K562 (cell line): ENCODE data around the gene ACADL. TPM values are rescaled to one million over a fixed set of nuclear protein-coding genes. Genes with fewer than 3 reads are reported as not detected.

Source experiments
- ATAC-seq: fragments of 200-7000 bp; cut with Tn5 transposase; 3 replicates; pipeline ENCODE4 v1.9.1; 2020; ENCODE audit warnings: moderate library complexity
- BruUV-seq: library from RNA; stranded (reverse); fragments of 400-500 nt; replicated peaks from 2 replicates; lab custom pipeline; 2021; lab: Mats Ljungman, UMichigan
- CTCF ChIA-PET: fragments of 300-600 bp; formaldehyde crosslinking; extraction: SDS; loops from one replicate; lab custom pipeline; 2021; ENCODE audit warnings: low intra/inter-chr PET ratio; lab: Yijun Ruan, JAX
- POLR2A ChIA-PET: fragments of 300-600, 350-650 bp; sonication (Branson Sonifier 250); formaldehyde crosslinking; extraction: SDS; loops from one replicate; lab custom pipeline; 2021; ENCODE audit warnings: antibody characterized with exemption, inconsistent platforms; lab: Yijun Ruan, JAX
- DNase-seq, 4 experiments: peaks; one replicate each; pipeline versions ENCODE4 v3.0.0 to v3.0.0-alpha.2; 2011 to 2018; ENCODE audit warnings: low spot score in 3 of 4, mixed read lengths in 3 of 4; ENCODE audit errors: extremely low read depth in 1 of 4
- FAIRE-seq: peaks from 2 replicates; lab custom pipeline; 2011; peaks lifted over from hg19 to GRCh38; lab: Jason Lieb, UNC
- H2AFZ ChIP-seq: 2 replicates; pipeline ENCODE4 v1.6.0; 2011; ENCODE audit warnings: low read depth, low read length, control low read depth, inconsistent platforms
- H3K27ac ChIP-seq: fragments of 200-600 bp; 3 replicates; pipeline ENCODE4 v1.8.0; 2011; ENCODE audit warnings: low read depth, mild to moderate bottlenecking, control low read depth, inconsistent platforms, low read length, moderate library complexity, mixed read lengths; ENCODE audit errors: extremely low read depth
- H3K27me3 ChIP-seq, 2 experiments: fragments of 300-600 bp in 1 of 2; 2 replicates in 1 of 2; 3 replicates in 1 of 2; pipeline versions ENCODE4 v1.6.0 to v1.8.0; 2011; ENCODE audit warnings: inconsistent platforms in 2 of 2, low read length in 2 of 2, mild to moderate bottlenecking in 1 of 2, mixed read lengths in 1 of 2, moderate library complexity in 1 of 2; ENCODE audit not compliant: control insufficient read depth in 2 of 2, insufficient read depth in 2 of 2
- H3K36me3 ChIP-seq: fragments of 300-600 bp; 3 replicates; pipeline ENCODE4 v1.8.0; 2011; ENCODE audit warnings: mild to moderate bottlenecking, low read length, inconsistent platforms; ENCODE audit not compliant: control insufficient read depth, insufficient read depth
- H3K4me1 ChIP-seq, 2 experiments: fragments of 200-600 bp in 1 of 2; replicated peaks in 1 of 2; 2 replicates in 1 of 2; 3 replicates in 1 of 2; pipeline versions ENCODE4 v1.5.1 to v1.8.0; 2011; ENCODE audit warnings: inconsistent platforms in 2 of 2, low read length in 2 of 2, mild to moderate bottlenecking in 1 of 2, mixed read lengths in 1 of 2, moderate library complexity in 1 of 2; ENCODE audit not compliant: control insufficient read depth in 2 of 2, insufficient read depth in 2 of 2
- H3K4me2 ChIP-seq: 2 replicates; pipeline ENCODE4 v1.6.1; 2011; ENCODE audit warnings: low read length, control low read depth, inconsistent platforms, mixed read lengths; ENCODE audit not compliant: insufficient read depth
- H3K4me3 ChIP-seq: fragments of 200-600 bp; sonication (generic), shearing (Covaris generic); 2 replicates; pipeline ENCODE4 v1.5.1; 2016; ENCODE audit warnings: control low read depth, inconsistent platforms
- H3K79me2 ChIP-seq: fragments of 200-600 bp; 3 replicates; pipeline ENCODE4 v1.8.0; 2011; ENCODE audit warnings: low read length, inconsistent platforms; ENCODE audit not compliant: control insufficient read depth, insufficient read depth
- H3K9ac ChIP-seq, 2 experiments: 2 replicates each; pipeline versions ENCODE4 v1.6.0 to v1.6.1; 2011; ENCODE audit warnings: low read depth in 2 of 2, low read length in 2 of 2, control low read depth in 1 of 2, inconsistent platforms in 1 of 2, mild to moderate bottlenecking in 1 of 2, mixed read lengths in 1 of 2; ENCODE audit not compliant: insufficient read depth in 1 of 2
- H3K9me1 ChIP-seq: one replicate; pipeline ENCODE4 v1.6.0; 2011; ENCODE audit warnings: inconsistent platforms, mild to moderate bottlenecking, low read length, moderate library complexity; ENCODE audit not compliant: control insufficient read depth, insufficient read depth
- H3K9me3 ChIP-seq: replicated peaks from 2 replicates; pipeline ENCODE4 v1.5.1; 2011; ENCODE audit warnings: low read depth, low read length, inconsistent platforms; ENCODE audit not compliant: control insufficient read depth, insufficient read depth
- H4K20me1 ChIP-seq: replicated peaks from 2 replicates; pipeline ENCODE4 v1.6.1; 2011; ENCODE audit warnings: low read length, inconsistent platforms, mixed read lengths; ENCODE audit not compliant: control insufficient read depth, insufficient read depth
- POLR2AphosphoS2 ChIP-seq: IDR thresholded peaks from 2 replicates; pipeline ENCODE4 v1.6.1; 2012; ENCODE audit warnings: low read length, improper control_type of control experiment
- SMC3 ChIP-seq: conservative IDR thresholded peaks from 2 replicates; pipeline ENCODE4 v1.6.1; 2011; ENCODE audit warnings: low read depth, low read length, improper control_type of control experiment; ENCODE audit not compliant: insufficient read depth
- whole genome bisulfite sequencing: fragments of 100-300 bp; shearing (Covaris generic); methylation state at CpG from one replicate; pipeline ENCODE4 v1.1.6; 2016; ENCODE audit warnings: low coverage, mixed read lengths; ENCODE audit not compliant: insufficient coverage; ENCODE audit errors: missing lambda C conversion rate; 5-methylcytosine and 5-hydroxymethylcytosine counted together
- in situ Hi-C: fragments of 300-500 bp; cut with MboI; formaldehyde crosslinking; loops from 4 replicates; pipeline ENCODE4 v1.15.0; 2018; ENCODE audit warnings: inconsistent platforms, mixed read lengths
- intact Hi-C: fragments of 100-400 bp; cut with micrococcal nuclease; formaldehyde crosslinking; loops from 2 replicates; pipeline ENCODE4 v1.14.2; 2022
- polyA plus RNA-seq, 8 experiments: library from polyadenylated mRNA; depleted of rRNA in 4 of 8; stranded (reverse) in 5 of 8; unstranded in 3 of 8; fragments of >200 nt; fragmentation: Nextera tagmentation in 2 of 8; fragmentation: Illumina TruSeq in 1 of 8; extraction: Ambion mirVana in 2 of 8; extraction: Trizol in 1 of 8; gene quantifications; 2 replicates each; pipeline versions ENCODE4 v1.2.1 to v1.2.3, GENCODE V29; 2011 to 2014; ENCODE audit warnings: inconsistent platforms in 1 of 8, missing spikeins in 1 of 8
- total RNA-seq, 7 experiments: library from RNA; depleted of rRNA in 6 of 7; stranded (reverse); fragments of >200 nt in 6 of 7; fragmentation: Illumina TruSeq in 2 of 7; extraction: Trizol in 2 of 7; gene quantifications; 2 replicates each; pipeline versions ENCODE4 v1.2.1 to v1.2.3, GENCODE V29; 2011 to 2021; ENCODE audit warnings: low replicate concordance in 1 of 7
- TF ChIP-seq, protein P1 (sequence below), 3 experiments: IDR thresholded peaks in 2 of 3; conservative IDR thresholded peaks in 1 of 3; 2 replicates each; pipeline ENCODE4 v1.5.1; 2011 to 2012; ENCODE audit warnings: low read length in 3 of 3, mild to moderate bottlenecking in 3 of 3, control low read depth in 2 of 3, improper control_type of control experiment in 1 of 3, inconsistent platforms in 1 of 3, low read depth in 1 of 3, mixed read lengths in 1 of 3, moderate library complexity in 1 of 3; ENCODE audit not compliant: insufficient read depth in 2 of 3

ACADL gene
- total and polyA plus RNA-seq, 9 of the 15 experiments (the other 6 are each of a cell fraction or from before 2014, with no cell fraction given): 0.07 TPM; not detected in 8

DNA sequence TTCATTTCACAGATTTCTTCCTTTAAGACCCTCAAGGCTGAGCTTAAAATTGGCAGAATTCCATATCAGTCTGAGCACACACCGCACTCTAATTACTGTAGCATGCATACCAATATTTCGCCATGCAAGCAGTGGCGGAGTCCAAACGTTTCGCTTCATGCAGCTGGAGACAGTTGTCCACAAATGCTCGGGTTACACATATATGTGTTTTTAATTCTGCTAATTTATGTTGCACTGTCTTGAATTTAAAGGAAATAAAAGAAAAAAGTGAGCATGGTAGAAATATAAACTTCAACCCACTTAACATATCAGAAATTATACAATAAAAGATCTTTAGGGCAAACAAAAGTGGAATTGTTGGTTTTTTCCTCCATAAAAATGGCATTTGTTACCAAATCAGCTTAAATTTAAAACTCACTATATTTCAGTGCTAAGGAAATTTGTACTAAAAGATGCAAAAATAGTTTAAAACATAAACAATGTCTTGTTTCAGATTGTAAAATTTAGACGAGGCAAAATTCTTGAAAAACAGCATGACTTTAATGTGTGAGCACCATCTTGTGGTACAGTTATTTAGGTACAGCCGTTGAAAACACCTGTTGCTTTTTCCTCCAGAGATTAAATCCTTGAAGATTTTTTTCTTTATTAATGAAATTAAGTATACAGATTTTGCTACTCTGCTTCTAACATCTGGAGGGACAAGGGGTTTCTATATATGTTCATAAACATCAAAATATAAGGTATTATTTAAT lies 30.0 kb downstream of the ACADL start (continued):
- TF ChIP-seq SMC3: peak; percentile 64
- TF ChIP-seq, protein P1, sequence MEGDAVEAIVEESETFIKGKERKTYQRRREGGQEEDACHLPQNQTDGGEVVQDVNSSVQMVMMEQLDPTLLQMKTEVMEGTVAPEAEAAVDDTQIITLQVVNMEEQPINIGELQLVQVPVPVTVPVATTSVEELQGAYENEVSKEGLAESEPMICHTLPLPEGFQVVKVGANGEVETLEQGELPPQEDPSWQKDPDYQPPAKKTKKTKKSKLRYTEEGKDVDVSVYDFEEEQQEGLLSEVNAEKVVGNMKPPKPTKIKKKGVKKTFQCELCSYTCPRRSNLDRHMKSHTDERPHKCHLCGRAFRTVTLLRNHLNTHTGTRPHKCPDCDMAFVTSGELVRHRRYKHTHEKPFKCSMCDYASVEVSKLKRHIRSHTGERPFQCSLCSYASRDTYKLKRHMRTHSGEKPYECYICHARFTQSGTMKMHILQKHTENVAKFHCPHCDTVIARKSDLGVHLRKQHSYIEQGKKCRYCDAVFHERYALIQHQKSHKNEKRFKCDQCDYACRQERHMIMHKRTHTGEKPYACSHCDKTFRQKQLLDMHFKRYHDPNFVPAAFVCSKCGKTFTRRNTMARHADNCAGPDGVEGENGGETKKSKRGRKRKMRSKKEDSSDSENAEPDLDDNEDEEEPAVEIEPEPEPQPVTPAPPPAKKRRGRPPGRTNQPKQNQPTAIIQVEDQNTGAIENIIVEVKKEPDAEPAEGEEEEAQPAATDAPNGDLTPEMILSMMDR (IDR thresholded peaks at IDR 0.05 in 2 of 3, conservative IDR thresholded peaks at IDR 0.05 in 1 of 3; ENCODE audit: insufficient read depth in 2 of 3, low read depth in 1 of 3, low read length in 3 of 3): peak; percentile 30 to 74 (median 34); a peak in 3 of 6 replicates

DNA sequence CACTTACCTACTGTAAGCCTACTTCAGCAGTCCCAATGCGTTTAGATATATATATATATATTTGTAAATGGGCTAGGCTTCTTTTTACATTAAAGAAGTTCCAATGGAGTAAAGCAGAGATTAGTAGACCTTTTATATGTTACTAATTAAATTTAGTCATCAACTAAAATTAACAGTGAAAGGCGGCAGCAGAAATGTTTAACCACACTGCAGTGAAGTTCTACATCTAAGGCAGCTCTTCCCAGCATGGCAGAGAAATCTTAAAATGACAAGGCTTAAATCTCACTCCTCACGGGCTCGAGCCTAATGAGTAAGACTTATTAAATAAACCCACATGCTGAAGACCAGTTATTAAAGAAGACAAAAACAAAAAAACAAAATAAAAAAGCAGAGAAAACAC lies 34.9 kb downstream of the ACADL start:
- H3K27ac ChIP-seq: no peak overlapping the region
- no peaks in the 10 kb centered on the region for H4K20me1 ChIP-seq
- intact Hi-C loops: loop anchor here (10.0 kb wide), 1 partner anchor 766 kb away; the partner anchor contains the start of gene MAP2
- TF ChIP-seq POLR2AphosphoS2: no peak
- in situ Hi-C loops: loop anchor here (25.0 kb wide), 1 partner anchor 1803 kb away; no protein-coding TSS in a partner anchor
- no peaks in the 10 kb centered on the region for H3K9me1 ChIP-seq
- H3K79me2 ChIP-seq: no peaks in the 10 kb centered on the region
- H3K4me2 ChIP-seq: no peak overlapping the region
- no peak for ATAC-seq
- DNase-seq: no peak
- H3K27me3 ChIP-seq: no peaks in the 10 kb centered on the region
- H3K4me3 ChIP-seq: no peak overlapping the region
- no peaks in the 10 kb centered on the region for H3K4me1 ChIP-seq
- CTCF ChIA-PET: no interaction called here
- 2% methylated on average over 4 of the region's 4 CpGs for WGBS
- H2AFZ ChIP-seq: no peak overlapping the region
- H3K9me3 ChIP-seq: no peaks in the 10 kb centered on the region
- H3K9ac ChIP-seq: no peak overlapping the region
- no peak for FAIRE-seq
- no TSS peak for BruUV-seq
- no peaks in the 10 kb centered on the region for H3K36me3 ChIP-seq
- POLR2A ChIA-PET: no interaction called here
